Measurements from ENCODE around the gene PRCC. TPM values are rescaled to one million over a fixed set of nuclear protein-coding genes. Genes with fewer than 3 reads are reported as not detected.

PRCC gene
- total RNA-seq, 1 donor from 2014 or later, result 75.5 TPM

DNA sequence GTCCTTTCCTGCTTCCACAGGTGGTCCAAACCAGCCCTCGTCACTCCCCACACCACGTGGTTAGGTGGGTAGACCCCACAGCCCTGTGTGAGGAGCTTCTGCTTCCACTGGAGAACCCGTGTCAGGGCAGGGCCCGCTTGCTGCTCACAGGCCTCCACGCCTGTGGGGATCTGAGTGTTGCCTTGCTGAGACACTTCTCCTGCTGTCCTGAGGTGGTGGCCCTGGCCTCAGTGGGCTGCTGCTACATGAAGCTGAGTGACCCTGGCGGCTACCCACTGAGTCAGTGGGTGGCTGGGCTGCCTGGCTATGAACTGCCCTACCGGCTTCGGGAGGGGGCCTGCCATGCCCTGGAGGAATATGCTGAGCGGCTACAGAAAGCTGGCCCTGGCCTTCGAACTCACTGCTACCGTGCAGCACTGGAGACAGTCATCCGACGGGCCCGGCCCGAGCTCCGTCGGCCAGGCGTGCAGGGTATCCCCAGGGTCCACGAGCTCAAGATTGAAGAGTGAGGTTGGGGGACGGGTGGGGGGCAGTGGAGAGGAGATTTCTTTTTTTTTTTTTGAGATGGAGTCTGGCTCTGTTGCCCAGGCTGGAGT lies 33.2 kb upstream of the PRCC start:
- H3K4me1 Mint-ChIP-seq (ENCODE audit: low read depth, unreplicated experiment), result peaks cover 1% of the 10 kb centered on the region
- no peaks in the 10 kb centered on the region for H3K27me3 Mint-ChIP-seq (ENCODE audit: low read depth, unreplicated experiment)
- DNase-seq (ENCODE audit: low read depth) (no peak), FAIRE-seq (no peak)
- H3K27me3 ChIP-seq (ENCODE audit: insufficient read depth, low read length), result no peaks in the 10 kb centered on the region
- H3K4me3 Mint-ChIP-seq (ENCODE audit: unreplicated experiment), result no peak overlapping the region
- no peaks in the 10 kb centered on the region for H3K4me1 ChIP-seq (ENCODE audit: insufficient read depth, low read length)
- no peak overlapping the region for H3K9ac ChIP-seq (ENCODE audit: low read length)
- no peak overlapping the region for H3K27ac ChIP-seq (ENCODE audit: low read depth, low read length)
- H3K36me3 ChIP-seq (ENCODE audit: insufficient read depth, low read length), result peaks cover 18% of the 10 kb centered on the region
- no peak overlapping the region for H3K4me3 ChIP-seq (ENCODE audit: insufficient read depth, low read depth, low read length)
- H2AFZ ChIP-seq (ENCODE audit: low read depth, low read length), result no peak overlapping the region
- H3K27ac Mint-ChIP-seq (ENCODE audit: unreplicated experiment), result no peak overlapping the region
- no peak overlapping the region for H3K4me2 ChIP-seq (ENCODE audit: low read length)
- no peaks in the 10 kb centered on the region for H3K9me3 Mint-ChIP-seq (ENCODE audit: unreplicated experiment)
- TF ChIP-seq, protein P1, sequence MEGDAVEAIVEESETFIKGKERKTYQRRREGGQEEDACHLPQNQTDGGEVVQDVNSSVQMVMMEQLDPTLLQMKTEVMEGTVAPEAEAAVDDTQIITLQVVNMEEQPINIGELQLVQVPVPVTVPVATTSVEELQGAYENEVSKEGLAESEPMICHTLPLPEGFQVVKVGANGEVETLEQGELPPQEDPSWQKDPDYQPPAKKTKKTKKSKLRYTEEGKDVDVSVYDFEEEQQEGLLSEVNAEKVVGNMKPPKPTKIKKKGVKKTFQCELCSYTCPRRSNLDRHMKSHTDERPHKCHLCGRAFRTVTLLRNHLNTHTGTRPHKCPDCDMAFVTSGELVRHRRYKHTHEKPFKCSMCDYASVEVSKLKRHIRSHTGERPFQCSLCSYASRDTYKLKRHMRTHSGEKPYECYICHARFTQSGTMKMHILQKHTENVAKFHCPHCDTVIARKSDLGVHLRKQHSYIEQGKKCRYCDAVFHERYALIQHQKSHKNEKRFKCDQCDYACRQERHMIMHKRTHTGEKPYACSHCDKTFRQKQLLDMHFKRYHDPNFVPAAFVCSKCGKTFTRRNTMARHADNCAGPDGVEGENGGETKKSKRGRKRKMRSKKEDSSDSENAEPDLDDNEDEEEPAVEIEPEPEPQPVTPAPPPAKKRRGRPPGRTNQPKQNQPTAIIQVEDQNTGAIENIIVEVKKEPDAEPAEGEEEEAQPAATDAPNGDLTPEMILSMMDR (IDR thresholded peaks at IDR 0.05; ENCODE audit: insufficient read depth, low read depth, low read length), result no peak
- no peak for TF ChIP-seq EZH2 (IDR thresholded peaks at IDR 0.05; ENCODE audit: insufficient read depth, low read length)
- H3K79me2 ChIP-seq (ENCODE audit: insufficient read depth, low read length), result peaks cover 10% of the 10 kb centered on the region
- H3K9me3 ChIP-seq (ENCODE audit: insufficient read depth, low read depth, low read length), result no peaks in the 10 kb centered on the region
- no peaks in the 10 kb centered on the region for H4K20me1 ChIP-seq (ENCODE audit: insufficient read depth, low read length)
- H3K36me3 Mint-ChIP-seq (ENCODE audit: low read depth, unreplicated experiment), result peaks cover 7% of the 10 kb centered on the region

DNA sequence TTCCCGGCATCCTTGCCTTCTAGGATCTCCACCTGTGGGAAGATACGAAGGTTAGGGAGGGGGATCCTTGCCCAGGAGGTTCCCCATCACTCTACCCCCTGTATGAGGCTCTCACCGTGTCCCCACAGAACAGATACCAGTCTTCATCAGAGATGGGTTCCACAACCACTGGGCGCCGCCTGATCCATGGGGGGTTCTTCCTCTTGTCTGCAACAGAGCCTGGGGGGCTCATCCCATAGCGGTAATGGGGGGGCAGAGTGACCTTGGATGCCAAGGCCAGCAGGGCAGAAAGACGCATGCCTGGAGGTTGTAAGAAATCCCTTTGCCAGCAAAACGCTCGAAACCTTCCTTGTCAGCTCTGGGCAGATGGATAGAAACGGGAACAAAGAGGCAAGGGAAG lies 28.9 kb upstream of the PRCC start:
- Mint-ChIP-seq H3K4me3 (ENCODE audit: unreplicated experiment) (no peak overlapping the region), H3K36me3 (ENCODE audit: low read depth, unreplicated experiment) (peaks cover 16% of the 10 kb centered on the region), H3K9me3 (ENCODE audit: unreplicated experiment) (no peaks in the 10 kb centered on the region), H3K4me1 (ENCODE audit: low read depth, unreplicated experiment) (peaks cover 7% of the 10 kb centered on the region), H3K27me3 (ENCODE audit: low read depth, unreplicated experiment) (no peaks in the 10 kb centered on the region), H3K27ac (ENCODE audit: unreplicated experiment) (no peak overlapping the region)
- no peaks in the 10 kb centered on the region for H3K9me3 ChIP-seq (ENCODE audit: insufficient read depth, low read depth, low read length)
- no peak for FAIRE-seq
- no peak overlapping the region for H2AFZ ChIP-seq (ENCODE audit: low read depth, low read length)
- H3K36me3 ChIP-seq (ENCODE audit: insufficient read depth, low read length), result peaks cover 18% of the 10 kb centered on the region
- peaks cover 19% of the 10 kb centered on the region for H3K79me2 ChIP-seq (ENCODE audit: insufficient read depth, low read length)
- H3K9ac ChIP-seq (ENCODE audit: low read length), result no peak overlapping the region
- H3K27ac ChIP-seq (ENCODE audit: low read depth, low read length), result no peak overlapping the region
- no peak for DNase-seq (ENCODE audit: low read depth)
- H3K4me1 ChIP-seq (ENCODE audit: insufficient read depth, low read length), result peaks cover 6% of the 10 kb centered on the region
- no peaks in the 10 kb centered on the region for H4K20me1 ChIP-seq (ENCODE audit: insufficient read depth, low read length)
- no peak overlapping the region for H3K4me2 ChIP-seq (ENCODE audit: low read length)
- no peaks in the 10 kb centered on the region for H3K27me3 ChIP-seq (ENCODE audit: insufficient read depth, low read length)
- H3K4me3 ChIP-seq (ENCODE audit: insufficient read depth, low read depth, low read length), result no peak overlapping the region
- TF ChIP-seq, protein P1 (IDR thresholded peaks at IDR 0.05; ENCODE audit: insufficient read depth, low read depth, low read length), result no peak
- no peak for TF ChIP-seq EZH2 (IDR thresholded peaks at IDR 0.05; ENCODE audit: insufficient read depth, low read length)

DNA sequence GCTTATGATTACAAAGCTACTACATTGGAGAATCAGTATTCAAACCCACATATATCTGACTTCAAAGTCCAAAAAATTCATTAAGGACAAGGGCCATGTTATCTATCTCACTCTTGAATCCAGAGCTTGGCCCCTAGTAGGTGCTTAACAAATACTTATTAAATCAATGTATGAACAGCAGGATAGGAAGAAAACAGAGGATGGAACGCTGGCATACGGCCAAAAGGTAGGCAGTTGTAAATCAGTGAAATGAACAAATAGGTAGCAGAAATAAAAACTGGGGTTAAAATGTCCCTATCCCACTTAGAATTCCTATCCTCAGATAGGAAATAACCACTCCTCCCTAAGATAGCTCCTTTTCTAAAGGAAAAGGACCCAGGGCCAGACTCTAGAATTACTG lies 28.4 kb upstream of the PRCC start:
- no peaks in the 10 kb centered on the region for H3K27me3 ChIP-seq (ENCODE audit: insufficient read depth, low read length)
- peaks cover 6% of the 10 kb centered on the region for H3K4me1 ChIP-seq (ENCODE audit: insufficient read depth, low read length)
- H3K79me2 ChIP-seq (ENCODE audit: insufficient read depth, low read length), result peaks cover 22% of the 10 kb centered on the region
- H3K4me2 ChIP-seq (ENCODE audit: low read length), result no peak overlapping the region
- Mint-ChIP-seq H3K4me3 (ENCODE audit: unreplicated experiment) (no peak overlapping the region), H3K4me1 (ENCODE audit: low read depth, unreplicated experiment) (peaks cover 7% of the 10 kb centered on the region), H3K9me3 (ENCODE audit: unreplicated experiment) (no peaks in the 10 kb centered on the region), H3K36me3 (ENCODE audit: low read depth, unreplicated experiment) (peaks cover 16% of the 10 kb centered on the region), H3K27ac (ENCODE audit: unreplicated experiment) (no peak overlapping the region), H3K27me3 (ENCODE audit: low read depth, unreplicated experiment) (no peaks in the 10 kb centered on the region)
- H3K9ac ChIP-seq (ENCODE audit: low read length), result no peak overlapping the region
- TF ChIP-seq, protein P1 (IDR thresholded peaks at IDR 0.05; ENCODE audit: insufficient read depth, low read depth, low read length), result no peak
- TF ChIP-seq EZH2 (IDR thresholded peaks at IDR 0.05; ENCODE audit: insufficient read depth, low read length), result no peak
- H2AFZ ChIP-seq (ENCODE audit: low read depth, low read length), result no peak overlapping the region
- H3K9me3 ChIP-seq (ENCODE audit: insufficient read depth, low read depth, low read length), result no peaks in the 10 kb centered on the region
- FAIRE-seq (no peak), DNase-seq (ENCODE audit: low read depth) (no peak)
- H3K4me3 ChIP-seq (ENCODE audit: insufficient read depth, low read depth, low read length), result no peak overlapping the region
- H3K36me3 ChIP-seq (ENCODE audit: insufficient read depth, low read length), result peaks cover 18% of the 10 kb centered on the region
- H4K20me1 ChIP-seq (ENCODE audit: insufficient read depth, low read length), result no peaks in the 10 kb centered on the region
- no peak overlapping the region for H3K27ac ChIP-seq (ENCODE audit: low read depth, low read length)
